ENCODE data around the gene PTPRB. TPM values are rescaled to one million over a fixed set of nuclear protein-coding genes. Genes with fewer than 3 reads are reported as not detected.
A peak's percentile ranks its signal among the peaks of the same experiment; 100 is the strongest.

Gene PTPRB
- total RNA-seq, 1 experiment from 2014 or later: 0.17 TPM

GRCh38 chr12:70571029-70571428, 66.2 kb downstream of the PTPRB start:
- no peaks in the 10 kb centered on the region for H3K36me3 ChIP-seq (ENCODE audit: control insufficient read depth in 1 of 2, insufficient read depth in 2 of 2, low read length in 2 of 2)
- H2AFZ ChIP-seq (ENCODE audit: low read depth, low read length, poor library complexity, severe bottlenecking): no peak overlapping the region
- ChIA-PET POLR2A (no interaction called here), CTCF (no interaction called here), RAD21 (ENCODE audit: low non-redundant PET in 1 of 2, low total read pairs in 2 of 2, uncharacterized antibody in 2 of 2, unreplicated experiment in 2 of 2) (no interaction called here)
- H3K4me3 ChIP-seq (replicated peaks in 1 of 2; ENCODE audit: low read depth in 1 of 2, low read length in 2 of 2): no peak overlapping the region
- DNase-seq (ENCODE audit: low read depth, low spot score) (no peak), ATAC-seq (no peak)
- no peak overlapping the region for H3K4me2 ChIP-seq (ENCODE audit: low read length)
- H3K9me3 ChIP-seq (ENCODE audit: control insufficient read depth in 1 of 2, insufficient read depth in 1 of 2, low read depth in 1 of 2, low read length in 2 of 2): no peaks in the 10 kb centered on the region
- no peaks in the 10 kb centered on the region for H3K9me2 ChIP-seq (ENCODE audit: insufficient read depth)
- no peaks in the 10 kb centered on the region for H3K4me1 ChIP-seq (ENCODE audit: control insufficient read depth in 1 of 2, insufficient read depth in 2 of 2, low read length in 2 of 2)
- no peaks in the 10 kb centered on the region for H3K79me2 ChIP-seq (ENCODE audit: insufficient read depth, low read length)
- H4K20me1 ChIP-seq (ENCODE audit: insufficient read depth): no peaks in the 10 kb centered on the region
- BruUV-seq (replicated peaks): no TSS peak
- no peak for TF ChIP-seq EZH2 (IDR thresholded peaks at IDR 0.05)
- TF ChIP-seq CEBPB (IDR thresholded peaks at IDR 0.05; ENCODE audit: low read depth): 0 out of 2 replicates have a peak, but pooled peaks have one; percentile 30
- no peak for TF ChIP-seq JUND (IDR thresholded peaks at IDR 0.05)
- TF ChIP-seq EGR1 (IDR thresholded peaks at IDR 0.05; ENCODE audit: low read depth): no peak
- no peak for TF ChIP-seq ELF1 (IDR thresholded peaks at IDR 0.05; ENCODE audit: borderline replicate concordance, low read depth)
- H3K27ac ChIP-seq (ENCODE audit: low read depth, low read length): no peak overlapping the region
- intact Hi-C loops (cut with micrococcal nuclease): loop anchor here (10.0 kb wide), 2 partner anchors 586 to 786 kb away; no protein-coding TSS in a partner anchor
- H3K27me3 ChIP-seq (ENCODE audit: insufficient read depth, low read length): no peaks in the 10 kb centered on the region
- H3K9ac ChIP-seq (ENCODE audit: low read length): no peak overlapping the region

- RAD21 ChIA-PET (ENCODE audit: low non-redundant PET in 1 of 2, low total read pairs in 2 of 2, uncharacterized antibody in 2 of 2, unreplicated experiment in 2 of 2): no interaction called here
- no peak for DNase-seq (ENCODE audit: low read depth, low spot score)
- Histone ChIP-seq H3K4me3 (replicated peaks in 1 of 2; ENCODE audit: low read depth in 1 of 2, low read length in 2 of 2) (no peak overlapping the region), H3K9me2 (ENCODE audit: insufficient read depth) (no peaks in the 10 kb centered on the region), H3K9ac (ENCODE audit: low read length) (no peak overlapping the region), H3K9me3 (ENCODE audit: control insufficient read depth in 1 of 2, insufficient read depth in 1 of 2, low read depth in 1 of 2, low read length in 2 of 2) (no peaks in the 10 kb centered on the region), H3K27ac (ENCODE audit: low read depth, low read length) (no peak overlapping the region), H4K20me1 (ENCODE audit: insufficient read depth) (no peaks in the 10 kb centered on the region), H3K27me3 (ENCODE audit: insufficient read depth, low read length) (no peaks in the 10 kb centered on the region), H2AFZ (ENCODE audit: low read depth, low read length, poor library complexity, severe bottlenecking) (no peak overlapping the region), H3K4me2 (ENCODE audit: low read length) (no peak overlapping the region), H3K79me2 (ENCODE audit: insufficient read depth, low read length) (no peaks in the 10 kb centered on the region), H3K36me3 (ENCODE audit: control insufficient read depth in 1 of 2, insufficient read depth in 2 of 2, low read length in 2 of 2) (no peaks in the 10 kb centered on the region), H3K4me1 (ENCODE audit: control insufficient read depth in 1 of 2, insufficient read depth in 2 of 2, low read length in 2 of 2) (peaks cover 0 to 24% of the 10 kb centered on the region in 2 experiments; a peak in 2 of 4 replicates)
- CTCF ChIA-PET: interaction anchor here (1.0 kb wide), 1 partner anchor 15 kb away, joined by 4 read pairs; no protein-coding TSS in a partner anchor
- no TSS peak for BruUV-seq (replicated peaks)
- POLR2A ChIA-PET: interaction anchor here (0.9 kb wide), 1 partner anchor 18 kb away, joined by 3 read pairs; no protein-coding TSS in a partner anchor
- no peak for ATAC-seq
- TF ChIP-seq REST (IDR thresholded peaks at IDR 0.05; ENCODE audit: low read depth) (no peak), YY1 (IDR thresholded peaks at IDR 0.05; ENCODE audit: extremely low read depth, insufficient replicate concordance, low read depth, low read length) (no peak), EGR1 (IDR thresholded peaks at IDR 0.05; ENCODE audit: low read depth) (no peak), CBX3 (IDR thresholded peaks at IDR 0.05; ENCODE audit: low read depth) (no peak), MAX (IDR thresholded peaks at IDR 0.05) (no peak), EZH2phosphoT487 (IDR thresholded peaks at IDR 0.05; ENCODE audit: borderline replicate concordance) (no peak), ZNF274 (IDR thresholded peaks at IDR 0.05; ENCODE audit: low read depth, low read length) (no peak), TCF7L2 (IDR thresholded peaks at IDR 0.05; ENCODE audit: borderline replicate concordance, extremely low read depth, insufficient read depth, insufficient read length) (no peak)
- intact Hi-C loops (cut with micrococcal nuclease): no loop called here
Observed at GRCh38 chr12:70561550-70561949, 75.7 kb downstream of the PTPRB start.
